GM12878 (cell line): ENCODE measurements around the gene ABHD17C.

Source experiments
- CBX3 ChIP-seq: fragments of 200-600 bp; sonication (generic); IDR thresholded peaks from 2 replicates; pipeline ENCODE4 v1.6.1; 2016; ENCODE audit warnings: low read depth, borderline replicate concordance
- CHD2 ChIP-seq: IDR thresholded peaks from 2 replicates; pipeline ENCODE4 v1.6.1; 2011; ENCODE audit warnings: low read depth, low read length, improper control_type of control experiment, borderline replicate concordance
- CTCF ChIP-seq, 3 experiments: IDR thresholded peaks in 2 of 3; conservative IDR thresholded peaks in 1 of 3; 2 replicates each; pipeline ENCODE4 v1.5.1; 2011; ENCODE audit warnings: low read depth in 3 of 3, low read length in 3 of 3, mild to moderate bottlenecking in 3 of 3, control low read depth in 2 of 3, moderate library complexity in 2 of 3, inconsistent platforms in 1 of 3, mixed read lengths in 1 of 3; ENCODE audit not compliant: control insufficient read depth in 2 of 3, insufficient read depth in 1 of 3; ENCODE audit errors: extremely low read depth in 1 of 3
- RELB ChIP-seq: fragments of 450-650 bp; IDR thresholded peaks from 2 replicates; pipeline ENCODE4 v1.6.1; 2017; ENCODE audit warnings: low read depth, mild to moderate bottlenecking, moderate library complexity

- TF ChIP-seq CBX3 (no peak), CHD2 (no peak), CTCF (IDR thresholded peaks at IDR 0.05 in 2 of 3, conservative IDR thresholded peaks at IDR 0.05 in 1 of 3; ENCODE audit: control insufficient read depth in 2 of 3, extremely low read depth in 1 of 3, insufficient read depth in 1 of 3, low read depth in 3 of 3, low read length in 3 of 3) (no peak), RELB (no peak)
These were observed 50.8 kb downstream of the ABHD17C start for GRCh38 chr15:80745888-80746287.
